Heart left ventricle (tissue), 16 donors: Measurements from ENCODE around the gene SLC7A6. TPM values are rescaled to one million over a fixed set of nuclear protein-coding genes. Genes with fewer than 3 reads are reported as not detected.

Experiments used
- ATAC-seq, 4 donors: fragments of 200-7000 bp; cut with Tn5 transposase; one replicate each; pipeline ENCODE4 v1.9.1; 2020 to 2022; ENCODE audit warnings: moderate library complexity in 4 of 4, mild to moderate bottlenecking in 3 of 4, moderate number of reproducible peaks in 1 of 4
- DNase-seq, 5 donors: peaks; one replicate each; pipeline ENCODE4 v3.0.0-alpha.2; 2020
- H3K27ac ChIP-seq, 12 donors: fragments of 200-600 bp; sonication (generic) in 4 of 12; one replicate each; pipeline versions ENCODE4 v1.5.0 to v1.8.0; 2016 to 2022; ENCODE audit warnings: mild to moderate bottlenecking in 2 of 12
- H3K27me3 ChIP-seq, 9 donors: fragments of 200-600 bp; sonication (generic) in 2 of 9; one replicate each; pipeline versions ENCODE4 v1.5.1 to v1.8.0; 2016 to 2022; ENCODE audit warnings: mild to moderate bottlenecking in 3 of 9
- H3K36me3 ChIP-seq, 9 donors: fragments of 200-600 bp; sonication (generic) in 2 of 9; one replicate each; pipeline versions ENCODE4 v1.5.0 to v1.8.0; 2018 to 2022; ENCODE audit warnings: mild to moderate bottlenecking in 2 of 9
- H3K4me1 ChIP-seq, 12 donors: fragments of 200-600 bp; sonication (generic) in 4 of 12; one replicate each; pipeline versions ENCODE4 v1.5.0 to v1.8.0; 2016 to 2022; ENCODE audit warnings: mild to moderate bottlenecking in 3 of 12
- H3K4me3 ChIP-seq, 12 donors: fragments of 200-600 bp; sonication (generic) in 4 of 12; one replicate each; pipeline versions ENCODE4 v1.5.0 to v1.8.0; 2017 to 2022; ENCODE audit warnings: mild to moderate bottlenecking in 9 of 12, moderate library complexity in 4 of 12
- H3K9me3 ChIP-seq, 12 donors: fragments of 200-600 bp; sonication (generic) in 4 of 12; one replicate each; pipeline versions ENCODE4 v1.5.0 to v1.8.0; 2016 to 2022; ENCODE audit warnings: mild to moderate bottlenecking in 1 of 12
- CTCF ChIP-seq, 12 donors: fragments of 200-600 bp; sonication (generic) in 4 of 12; IDR thresholded peaks; one replicate each; pipeline versions ENCODE4 v1.5.0 to v1.8.0; 2018 to 2022; ENCODE audit warnings: antibody characterized with exemption in 12 of 12, mild to moderate bottlenecking in 5 of 12
- POLR2A ChIP-seq, 2 donors: fragments of 450-650 bp; IDR thresholded peaks; one replicate each; pipeline ENCODE4 v1.6.1; 2017; ENCODE audit warnings: antibody characterized with exemption in 2 of 2, mild to moderate bottlenecking in 2 of 2, moderate library complexity in 2 of 2
- WGBS, 4 donors: extraction: QIAGEN DNeasy Blood & Tissue Kit in 2 of 4; methylation state at CpG; one replicate each; pipeline versions ENCODE4 v1.1.5 to v1.1.7; 2013 to 2018; 5-methylcytosine and 5-hydroxymethylcytosine counted together
- intact Hi-C, 10 donors: fragments of 100-400 bp; cut with DNase I; formaldehyde crosslinking; loops; one replicate each; pipeline versions ENCODE4 v1.11.1 to v1.14.2; 2022
- polyA plus RNA-seq, 2 donors: library from polyadenylated mRNA; stranded (reverse); fragments of 200-250 nt; gene quantifications; one replicate each; pipeline ENCODE4 v1.2.3, GENCODE V29; 2013
- total RNA-seq, 9 donors: library from RNA; depleted of rRNA in 2 of 9; stranded (reverse); fragments of >200 nt in 2 of 9; fragmentation: NEBNext Ultra II Directional in 3 of 9; extraction: Animal tissue kit (Norgen Biotek cat#: 25700) in 3 of 9; gene quantifications; one replicate each; pipeline versions ENCODE4 v1.1.0 to v1.2.4, GENCODE V29; 2016 to 2023
- donor health status: ischemic (EF 13 %, LVEDD 7.1; RV severe dilation, severe dysfunction).
- donor health status: healthy with polysubstance abuse.
- donor health status: DM: no; HTN: yes; CAD: no.
- donor health status: DM: no; HTN: no; CAD: no.
- donor health status: ischemic (EF 25% LVEDD 6.9; RV normal size, moderate dysfunction).
- donor health status: ischemic (EF 25% LVEDD 5.7; RV mildly dilated, moderate dysfunction).
- donor health status: healthy.
- donor health status: DM: yes; HTN: yes; CAD: no.
- donor health status: ischemic (EF 35%, LVEDD 5.7; RV mildly dilated, moderate dysfunction).
- donor health status: nonischemic (EF 11% LVEDD 7.7; RV severe dilation, severe dysfunction).
- donor health status: DM: yes; HTN: yes; CAD: no.
- donor health status: PGD.
- donor health status: ischemic (EF 29% LVEDD 5.4; RV normal size, mild dysfunction).
- donor health status: nonischemic (EF 23%, LVEDD 6.1; RV moderate dilation, normal function).

SLC7A6 gene
- total and polyA plus RNA-seq, 11 donors = 32.7 to 76.0 (median 45.6) TPM

GRCh38 chr16:68319185-68319908 is 55.0 kb downstream of the SLC7A6 start:
- 89 to 94% (median 93%) methylated on average over 6 of the region's 6 CpGs for WGBS, 4 donors
- H3K4me1 ChIP-seq = no peaks in the 10 kb centered on the region
- ATAC-seq = no peak
- intact Hi-C loops = no loop called here
- H3K36me3 ChIP-seq = peaks cover 0 to 95% (median 74%) of the 10 kb centered on the region in 9 donors
- H3K27me3 ChIP-seq = no peaks in the 10 kb centered on the region
- H3K27ac ChIP-seq = no peak overlapping the region
- TF ChIP-seq POLR2A (IDR thresholded peaks at IDR 0.05) (no peak), CTCF (IDR thresholded peaks at IDR 0.05) (no peak)
- DNase-seq = no peak
- H3K4me3 ChIP-seq = no peak overlapping the region
- no peaks in the 10 kb centered on the region for H3K9me3 ChIP-seq

- Histone ChIP-seq H3K36me3 (peaks cover 0 to 81% (median 72%) of the 10 kb centered on the region in 9 donors), H3K27me3 (no peaks in the 10 kb centered on the region), H3K9me3 (no peaks in the 10 kb centered on the region), H3K27ac (no peak overlapping the region), H3K4me1 (peaks cover 0 to 7% (median 0%) of the 10 kb centered on the region in 12 donors), H3K4me3 (no peak overlapping the region)
- intact Hi-C loops = loop anchor here in 3 of 10 donors (10.0 kb wide), 2 partner anchors 230 to 240 kb away; partner anchors contain the start of gene NFATC3 (in 1 of the 3)
- no peak for ATAC-seq
- 91 to 96% (median 94%) methylated on average over 2 to 5 of the region's 5 CpGs for WGBS, 4 donors
- no peak for TF ChIP-seq CTCF (IDR thresholded peaks at IDR 0.05)
- TF ChIP-seq POLR2A (IDR thresholded peaks at IDR 0.05) = no peak
- DNase-seq = no peak
Measured at GRCh38 chr16:68324336-68324735, 60.0 kb downstream of the SLC7A6 start.

GRCh38 chr16:68324780-68325357 is 60.5 kb downstream of the SLC7A6 start:
- ATAC-seq (no peak), DNase-seq (no peak)
- Histone ChIP-seq H3K4me3 (no peak overlapping the region), H3K27ac (no peak overlapping the region), H3K9me3 (no peaks in the 10 kb centered on the region), H3K4me1 (peaks cover 0 to 7% (median 0%) of the 10 kb centered on the region in 12 donors), H3K27me3 (no peaks in the 10 kb centered on the region), H3K36me3 (peaks cover 0 to 84% (median 75%) of the 10 kb centered on the region in 9 donors)
- 89 to 96% (median 93%) methylated on average over 8 of the region's 8 CpGs for WGBS, 4 donors
- intact Hi-C loops = loop anchor here in 5 of 10 donors (5.0 to 10.0 kb wide), 4 partner anchors 63 to 240 kb away; partner anchors contain the start of genes SLC7A6 (in 2 of the 5) and NFATC3 (in 1 of the 5)
- TF ChIP-seq POLR2A (IDR thresholded peaks at IDR 0.05) (no peak), CTCF (IDR thresholded peaks at IDR 0.05) (no peak)
